Astrocyte (in vitro differentiated cells and primary cell): ENCODE data around the gene SHC3.

Source experiments
- CTCF ChIP-seq: IDR thresholded peaks from 2 replicates; pipeline ENCODE4 v1.5.1; 2011; ENCODE audit warnings: low read depth, mild to moderate bottlenecking, inconsistent platforms, low read length, moderate library complexity; ENCODE audit not compliant: insufficient read depth
- EZH2 ChIP-seq: IDR thresholded peaks from 2 replicates; pipeline ENCODE4 v1.6.1; 2012; ENCODE audit warnings: mild to moderate bottlenecking, low read length, inconsistent platforms; ENCODE audit not compliant: insufficient read depth

GRCh38 chr9:89116064-89116804 is 62.4 kb downstream of the SHC3 start:
- no peak for TF ChIP-seq CTCF
- no peak for TF ChIP-seq EZH2
